HTERT RPE-1 (cell line): Measurements from ENCODE around the gene EMC1.
"Not testable (repeated sequence)": the region's sequence is repeated elsewhere in the genome, so short reads cannot be mapped to it uniquely, and the experiment has no call there.

ENCODE experiments used
- in situ Hi-C: fragments of 300-500 bp; cut with MboI; formaldehyde crosslinking; loops from 4 replicates; pipeline ENCODE4 v1.14.3; 2020; ENCODE audit warnings: low sequenced_read_pairs

Gene EMC1

GRCh38 chr1:19262047-19262446 lies 10.7 kb upstream of the EMC1 start:
- in situ Hi-C loops, result no loop called here

GRCh38 chr1:19260211-19261138 lies 9.2 kb upstream of the EMC1 start:
- in situ Hi-C loops, result no loop called here

GRCh38 chr1:19258353-19258752 lies 7.0 kb upstream of the EMC1 start:
- in situ Hi-C loops, result no loop called here

- in situ Hi-C loops, result no loop called here
Measured at GRCh38 chr1:19257178-19257914, 6.0 kb upstream of the EMC1 start.

GRCh38 chr1:19256301-19256700 lies 5.0 kb upstream of the EMC1 start:
- in situ Hi-C loops, result not testable (repeated sequence)

- in situ Hi-C loops, result no loop called here
Measured at GRCh38 chr1:19255288-19255687, 4.0 kb upstream of the EMC1 start.

- in situ Hi-C loops, result no loop called here
Measured at GRCh38 chr1:19254416-19254815, 3.1 kb upstream of the EMC1 start.

- in situ Hi-C loops, result no loop called here
Measured at GRCh38 chr1:19250629-19251304, 557 bp downstream of the EMC1 start.

GRCh38 chr1:19240673-19241538 lies 10.4 kb downstream of the EMC1 start:
- in situ Hi-C loops, result no loop called here

GRCh38 chr1:19239876-19240275 lies 11.4 kb downstream of the EMC1 start:
- in situ Hi-C loops, result no loop called here

GRCh38 chr1:19234224-19234623 lies 17.1 kb downstream of the EMC1 start:
- in situ Hi-C loops, result no loop called here

GRCh38 chr1:19232524-19232846 lies 18.8 kb downstream of the EMC1 start:
- in situ Hi-C loops, result no loop called here

- in situ Hi-C loops, result not testable (repeated sequence)
Measured at GRCh38 chr1:19231736-19232523, 19.4 kb downstream of the EMC1 start.

- in situ Hi-C loops, result no loop called here
Measured at GRCh38 chr1:19229828-19230325, 21.4 kb downstream of the EMC1 start.

- in situ Hi-C loops, result no loop called here
Measured at GRCh38 chr1:19229229-19229628, 22.1 kb downstream of the EMC1 start.

- in situ Hi-C loops, result no loop called here
Measured at GRCh38 chr1:19222979-19223824, 28.1 kb downstream of the EMC1 start.

- in situ Hi-C loops, result no loop called here
Measured at GRCh38 chr1:19222573-19222972, 28.8 kb downstream of the EMC1 start.

GRCh38 chr1:19220991-19221390 lies 30.3 kb downstream of the EMC1 start:
- in situ Hi-C loops, result no loop called here
